Activated naive CD4-positive, alpha-beta T cell treated with anti-CD3 and anti-CD28 coated beads, Interleukin-2, amount 50 U/mL, for 24 hours (primary cell): ENCODE measurements around the gene SPOPL.

ENCODE experiments used
- H3K27ac Mint-ChIP-seq: one replicate; pipeline ENCODE4 v1.8.0; 2021; ENCODE audit warnings: mild to moderate bottlenecking, mixed read lengths
- H3K27me3 Mint-ChIP-seq: one replicate; pipeline ENCODE4 v1.8.0; 2021; ENCODE audit warnings: mixed read lengths
- H3K36me3 Mint-ChIP-seq: one replicate; pipeline ENCODE4 v1.8.0; 2021; ENCODE audit warnings: mixed read lengths
- H3K4me1 Mint-ChIP-seq: one replicate; pipeline ENCODE4 v1.8.0; 2021; ENCODE audit warnings: mixed read lengths
- H3K4me3 Mint-ChIP-seq: one replicate; pipeline ENCODE4 v1.8.0; 2021; ENCODE audit warnings: mild to moderate bottlenecking, mixed read lengths
- H3K9me3 Mint-ChIP-seq: one replicate; pipeline ENCODE4 v1.8.0; 2021; ENCODE audit warnings: mixed read lengths

Gene SPOPL

GRCh38 chr2:138596403-138596802 is 94.8 kb downstream of the SPOPL start:
- H3K27ac Mint-ChIP-seq: no peak overlapping the region
- H3K4me3 Mint-ChIP-seq: no peak overlapping the region
- H3K27me3 Mint-ChIP-seq: no peaks in the 10 kb centered on the region
- no peaks in the 10 kb centered on the region for H3K4me1 Mint-ChIP-seq
- no peaks in the 10 kb centered on the region for H3K9me3 Mint-ChIP-seq
- H3K36me3 Mint-ChIP-seq: peaks cover 3% of the 10 kb centered on the region

DNA sequence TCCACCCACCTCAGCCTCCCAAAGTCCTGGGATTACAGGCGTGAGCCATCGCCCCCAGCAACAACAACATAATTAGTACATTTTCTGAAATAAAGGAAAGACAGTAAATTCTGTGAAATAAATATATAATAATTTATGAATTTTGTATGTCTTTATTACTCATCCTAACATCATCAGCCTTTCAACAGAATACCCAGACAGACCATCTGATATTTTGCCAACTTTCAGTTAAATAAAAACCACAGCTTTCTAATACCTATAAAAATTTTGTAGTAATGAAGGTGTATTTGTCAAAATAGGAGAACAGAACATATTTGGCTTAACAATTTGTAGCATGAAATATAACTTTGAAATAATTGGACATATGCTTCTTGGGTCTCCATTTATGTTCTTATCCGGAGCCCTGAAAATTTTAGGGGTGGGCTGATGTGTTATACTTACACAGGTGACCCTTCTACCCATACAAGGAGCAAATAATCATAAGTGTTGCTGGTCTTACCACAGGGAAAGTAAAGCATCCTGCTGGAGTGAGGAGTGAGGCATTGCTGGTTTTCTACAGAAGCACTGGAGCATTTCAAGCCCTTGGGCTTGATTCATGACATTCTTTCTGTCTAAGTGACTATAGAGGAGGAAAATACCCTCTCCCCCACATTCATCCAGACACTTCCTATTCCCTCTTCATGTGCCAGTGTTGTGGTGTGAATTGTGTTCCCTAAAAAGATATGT is 99.3 kb downstream of the SPOPL start:
- H3K9me3 Mint-ChIP-seq: no peaks in the 10 kb centered on the region
- H3K36me3 Mint-ChIP-seq: no peaks in the 10 kb centered on the region

GRCh38 chr2:138601458-138602165 is 100.0 kb downstream of the SPOPL start:
- H3K9me3 Mint-ChIP-seq: no peaks in the 10 kb centered on the region
- H3K4me1 Mint-ChIP-seq: no peaks in the 10 kb centered on the region
- H3K27me3 Mint-ChIP-seq: no peaks in the 10 kb centered on the region
- H3K36me3 Mint-ChIP-seq: no peaks in the 10 kb centered on the region
- no peak overlapping the region for H3K4me3 Mint-ChIP-seq
- H3K27ac Mint-ChIP-seq: no peak overlapping the region

More for the DNA sequence above, 99.3 kb downstream of the SPOPL start:
- Mint-ChIP-seq H3K4me3 (no peak overlapping the region), H3K4me1 (no peaks in the 10 kb centered on the region), H3K27me3 (no peaks in the 10 kb centered on the region), H3K27ac (no peak overlapping the region)

GRCh38 chr2:138602166-138602460 is 100.5 kb downstream of the SPOPL start:
- Mint-ChIP-seq H3K27ac (no peak overlapping the region), H3K4me1 (no peaks in the 10 kb centered on the region), H3K27me3 (no peaks in the 10 kb centered on the region), H3K4me3 (no peak overlapping the region), H3K9me3 (no peaks in the 10 kb centered on the region), H3K36me3 (no peaks in the 10 kb centered on the region)

DNA sequence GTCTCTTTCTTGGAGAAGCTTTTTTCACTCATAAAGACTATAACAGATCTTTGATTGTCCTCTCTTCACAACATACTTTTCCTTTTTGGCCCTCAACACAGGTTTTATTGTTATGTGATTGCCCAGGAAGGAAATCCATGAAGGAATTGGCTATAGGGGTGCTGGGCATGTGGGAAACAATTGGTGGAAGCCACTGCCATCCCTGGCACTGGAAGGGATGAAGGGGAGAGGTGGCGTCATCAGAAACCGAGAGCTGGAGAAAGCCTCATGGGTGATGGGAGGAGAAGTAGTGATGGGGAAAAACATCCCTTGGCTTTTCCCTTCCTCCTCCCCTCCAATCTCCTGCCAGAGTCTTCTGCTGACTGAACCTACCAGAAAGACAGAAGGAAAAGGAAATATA is 106.2 kb downstream of the SPOPL start:
- Mint-ChIP-seq H3K9me3 (no peaks in the 10 kb centered on the region), H3K36me3 (no peaks in the 10 kb centered on the region), H3K27me3 (no peaks in the 10 kb centered on the region), H3K4me1 (no peaks in the 10 kb centered on the region), H3K27ac (no peak overlapping the region), H3K4me3 (no peak overlapping the region)

GRCh38 chr2:138609446-138609845 is 107.9 kb downstream of the SPOPL start:
- H3K9me3 Mint-ChIP-seq: no peaks in the 10 kb centered on the region
- no peak overlapping the region for H3K4me3 Mint-ChIP-seq
- no peaks in the 10 kb centered on the region for H3K27me3 Mint-ChIP-seq
- no peaks in the 10 kb centered on the region for H3K36me3 Mint-ChIP-seq
- H3K4me1 Mint-ChIP-seq: no peaks in the 10 kb centered on the region
- H3K27ac Mint-ChIP-seq: no peak overlapping the region

DNA sequence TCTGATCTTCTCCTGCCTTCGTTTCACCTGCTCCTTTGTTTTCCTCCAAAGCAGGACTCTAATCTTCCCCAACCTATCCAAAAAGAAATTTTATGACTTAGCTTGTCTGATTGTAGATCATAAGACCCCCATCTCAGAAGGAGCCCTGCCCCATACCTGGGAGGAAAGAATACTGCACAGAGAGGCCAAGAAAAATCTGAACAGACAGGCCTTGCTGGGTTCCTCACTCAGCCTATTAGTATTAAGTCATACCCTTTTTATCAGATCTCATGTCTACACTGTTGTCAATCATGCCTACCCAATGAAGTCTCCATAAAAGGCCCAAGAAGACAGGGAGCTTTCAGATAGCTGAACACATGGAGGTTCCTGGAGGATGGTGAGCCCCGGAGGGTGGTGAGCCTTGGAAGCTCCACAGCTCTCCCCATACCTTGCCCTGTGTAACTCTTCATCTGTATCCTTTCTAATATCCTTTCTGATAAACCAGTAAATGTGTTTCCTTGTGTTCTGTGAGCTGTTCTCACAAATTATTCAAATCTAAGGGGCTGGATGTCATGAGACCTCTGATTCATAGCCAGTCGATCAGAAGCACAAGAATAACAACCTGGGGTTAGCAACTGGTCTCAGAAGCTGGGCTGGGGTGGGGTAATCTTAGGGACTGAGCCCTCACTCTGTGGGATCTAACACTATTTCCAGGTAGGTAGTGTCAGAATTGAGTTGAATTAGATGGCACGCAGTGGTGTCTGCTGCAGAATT is 108.8 kb downstream of the SPOPL start:
- H3K9me3 Mint-ChIP-seq: no peaks in the 10 kb centered on the region
- H3K4me1 Mint-ChIP-seq: no peaks in the 10 kb centered on the region
- H3K36me3 Mint-ChIP-seq: no peaks in the 10 kb centered on the region
- peaks cover 2% of the 10 kb centered on the region for H3K27me3 Mint-ChIP-seq
- H3K27ac Mint-ChIP-seq: no peak overlapping the region
- H3K4me3 Mint-ChIP-seq: no peak overlapping the region

DNA sequence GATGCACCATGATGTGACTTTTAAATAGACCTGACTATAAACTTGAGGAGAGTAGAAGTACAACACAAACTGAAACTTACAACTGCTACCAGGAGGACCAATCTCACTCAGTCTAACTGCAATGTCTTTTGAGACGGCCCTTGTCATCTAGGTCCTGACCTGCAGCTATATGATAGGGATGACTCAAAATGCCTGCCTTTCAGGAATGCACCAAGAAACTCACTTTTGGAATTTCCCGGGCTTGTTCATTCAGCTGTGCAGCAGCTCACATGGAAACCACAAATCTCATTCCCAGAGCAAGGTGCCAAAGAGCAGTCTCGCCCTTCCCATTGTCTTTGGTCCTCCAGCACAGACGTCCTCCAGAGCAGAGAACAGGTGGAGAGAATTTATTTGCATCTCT is 113.7 kb downstream of the SPOPL start:
- no peaks in the 10 kb centered on the region for H3K9me3 Mint-ChIP-seq
- no peak overlapping the region for H3K4me3 Mint-ChIP-seq
- H3K36me3 Mint-ChIP-seq: no peaks in the 10 kb centered on the region
- peaks cover 6% of the 10 kb centered on the region for H3K27me3 Mint-ChIP-seq
- no peak overlapping the region for H3K27ac Mint-ChIP-seq
- H3K4me1 Mint-ChIP-seq: no peaks in the 10 kb centered on the region

DNA sequence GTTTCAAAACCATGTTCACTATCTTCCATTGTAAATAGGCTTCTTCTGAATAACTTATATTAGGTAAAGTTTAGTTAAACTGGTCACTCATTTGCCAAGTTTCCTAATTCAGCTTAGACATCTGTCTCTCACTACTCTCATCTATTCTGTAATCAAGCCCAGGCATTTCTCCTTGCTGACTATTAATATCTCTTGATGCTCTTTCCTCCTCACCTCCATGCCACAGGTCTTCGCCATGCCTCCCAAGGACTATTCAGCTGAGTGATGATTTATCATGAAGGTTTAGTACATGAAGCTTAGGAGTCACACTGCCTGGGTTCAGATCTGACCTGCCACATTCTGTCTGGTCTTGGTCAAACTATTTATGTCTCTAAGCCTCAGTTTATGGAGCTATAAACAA is 115.5 kb downstream of the SPOPL start:
- H3K4me1 Mint-ChIP-seq: no peaks in the 10 kb centered on the region
- H3K36me3 Mint-ChIP-seq: no peaks in the 10 kb centered on the region
- H3K27ac Mint-ChIP-seq: no peak overlapping the region
- peaks cover 8% of the 10 kb centered on the region for H3K27me3 Mint-ChIP-seq
- no peak overlapping the region for H3K4me3 Mint-ChIP-seq
- H3K9me3 Mint-ChIP-seq: no peaks in the 10 kb centered on the region

- Mint-ChIP-seq H3K27ac (no peak overlapping the region), H3K27me3 (peaks cover 8% of the 10 kb centered on the region), H3K36me3 (no peaks in the 10 kb centered on the region), H3K4me3 (no peak overlapping the region), H3K4me1 (no peaks in the 10 kb centered on the region), H3K9me3 (no peaks in the 10 kb centered on the region)
These were observed 117.4 kb downstream of the SPOPL start for GRCh38 chr2:138618971-138619370.

- H3K4me1 Mint-ChIP-seq: no peaks in the 10 kb centered on the region
- peaks cover 6% of the 10 kb centered on the region for H3K27me3 Mint-ChIP-seq
- H3K27ac Mint-ChIP-seq: no peak overlapping the region
- no peaks in the 10 kb centered on the region for H3K9me3 Mint-ChIP-seq
- H3K4me3 Mint-ChIP-seq: no peak overlapping the region
- H3K36me3 Mint-ChIP-seq: no peaks in the 10 kb centered on the region
These were observed 118.9 kb downstream of the SPOPL start for GRCh38 chr2:138620431-138620830.

- H3K4me1 Mint-ChIP-seq: no peaks in the 10 kb centered on the region
- H3K36me3 Mint-ChIP-seq: no peaks in the 10 kb centered on the region
- H3K9me3 Mint-ChIP-seq: no peaks in the 10 kb centered on the region
- H3K27me3 Mint-ChIP-seq: peaks cover 9% of the 10 kb centered on the region
- H3K27ac Mint-ChIP-seq: no peak overlapping the region
- H3K4me3 Mint-ChIP-seq: no peak overlapping the region
These were observed 119.6 kb downstream of the SPOPL start for GRCh38 chr2:138621139-138621538.

DNA sequence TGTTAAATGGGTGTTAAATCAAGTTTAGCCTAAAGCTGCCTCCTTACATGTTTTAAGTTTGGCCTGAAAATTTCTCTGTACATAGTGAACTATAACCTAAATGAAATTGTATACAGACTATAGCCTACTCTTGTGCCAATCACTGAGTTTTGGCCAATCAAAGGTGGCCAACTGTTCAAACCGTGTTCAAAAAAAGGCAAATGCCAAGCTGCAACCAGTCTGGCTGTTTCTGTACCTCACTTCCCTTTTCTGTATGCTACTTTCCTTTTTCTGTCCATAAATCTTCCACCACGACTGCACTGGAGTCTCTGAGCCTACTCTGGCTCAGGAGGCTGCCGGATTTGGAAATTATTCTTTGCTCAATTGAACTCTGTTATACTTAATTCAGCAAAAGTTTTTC is 121.0 kb downstream of the SPOPL start:
- no peak overlapping the region for H3K27ac Mint-ChIP-seq
- no peak overlapping the region for H3K4me3 Mint-ChIP-seq
- no peaks in the 10 kb centered on the region for H3K4me1 Mint-ChIP-seq
- peaks cover 8% of the 10 kb centered on the region for H3K27me3 Mint-ChIP-seq
- H3K9me3 Mint-ChIP-seq: no peaks in the 10 kb centered on the region
- no peaks in the 10 kb centered on the region for H3K36me3 Mint-ChIP-seq
